Right cardiac atrium (tissue), 5 donors: ENCODE results near the gene SNX18. TPM values are rescaled to one million over a fixed set of nuclear protein-coding genes. Genes with fewer than 3 reads are reported as not detected.
A peak's percentile ranks its signal among the peaks of the same experiment; 100 is the strongest.
"Not testable (repeated sequence)": the region's sequence is repeated elsewhere in the genome, so short reads cannot be mapped to it uniquely, and the experiment has no call there.

Source experiments
- ATAC-seq, 2 donors: fragments of 200-7000 bp; cut with Tn5 transposase; one replicate each; pipeline versions ENCODE4 v1.8.0 to v1.9.1; 2020; ENCODE audit warnings: moderate library complexity in 2 of 2, mild to moderate bottlenecking in 1 of 2
- DNase-seq, 3 donors: peaks; one replicate each; pipeline ENCODE4 v3.0.0-alpha.2; 2020
- H3K27ac ChIP-seq: one replicate; pipeline ENCODE4 v1.5.1; 2013; ENCODE audit warnings: mild to moderate bottlenecking, low read length, control low read depth, moderate library complexity
- H3K27me3 ChIP-seq: one replicate; pipeline ENCODE4 v1.6.1; 2013; ENCODE audit not compliant: control insufficient read depth, insufficient read depth
- H3K4me1 ChIP-seq: one replicate; pipeline ENCODE4 v1.6.1; 2013; ENCODE audit warnings: low read length; ENCODE audit not compliant: control insufficient read depth, insufficient read depth
- H3K4me3 ChIP-seq: one replicate; pipeline ENCODE4 v1.5.1; 2013; ENCODE audit warnings: low read length, control low read depth
- H3K9me3 ChIP-seq: one replicate; pipeline ENCODE4 v1.6.1; 2013; ENCODE audit warnings: low read length; ENCODE audit not compliant: control insufficient read depth
- WGBS: extraction: QIAGEN DNeasy Blood & Tissue Kit; methylation state at CpG from one replicate; pipeline ENCODE4 v1.1.7; 2013; 5-methylcytosine and 5-hydroxymethylcytosine counted together
- intact Hi-C, 4 donors: fragments of 100-400 bp; cut with DNase I; formaldehyde crosslinking; loops; one replicate each; pipeline versions ENCODE4 v1.11.0 to v1.14.0; 2022 to 2023
- long read RNA-seq, 4 donors: library from polyadenylated mRNA; unstranded; transcript quantifications; one replicate each; pipeline ENCODE4 v2.0.0, GENCODE V29; 2020 to 2021
- polyA plus RNA-seq: library from polyadenylated mRNA; stranded (reverse); fragments of 200-250 nt; gene quantifications from one replicate; pipeline ENCODE4 v1.2.3, GENCODE V29; 2013
- total RNA-seq, 4 donors: library from RNA; stranded (reverse); fragmentation: NEBNext Ultra II Directional; extraction: Animal tissue kit (Norgen Biotek cat#: 25700); gene quantifications; one replicate each; pipeline ENCODE4 v1.2.1, GENCODE V29; 2021
- donor health status: healthy with polysubstance abuse.
- donor health status: DM: no; HTN: yes; CAD: no.
- donor health status: DM: no; HTN: no; CAD: no.
- donor health status: DM: no; HTN: yes; CAD: no; lungs with severe emphysema.
- donor health status: DM: yes; HTN: yes; CAD: no.

Gene SNX18
- 10 to 100 TPM; 12.0 to 14.0 (median 12.8) TPM for total RNA-seq
- 3.8 TPM for polyA plus RNA-seq
- long read RNA-seq, donor 1, full-length matches to known transcripts: 13 of 17 reads
- long read RNA-seq, donor 1, partial matches to known transcripts: 0 of 17 reads
- long read RNA-seq, donor 1, other reads (novel, unspliced or antisense): 4 of 17 reads
- long read RNA-seq, donor 2, full-length matches to known transcripts: 4 of 4 reads
- long read RNA-seq, donor 2, partial matches to known transcripts: 0 of 4 reads
- long read RNA-seq, donor 2, other reads (novel, unspliced or antisense): 0 of 4 reads
- long read RNA-seq, donor 3, full-length matches to known transcripts: 6 of 7 reads
- long read RNA-seq, donor 3, partial matches to known transcripts: 0 of 7 reads
- long read RNA-seq, donor 3, other reads (novel, unspliced or antisense): 1 of 7 reads
- long read RNA-seq, donor 4, full-length matches to known transcripts: 5 of 6 reads
- long read RNA-seq, donor 4, partial matches to known transcripts: 0 of 6 reads
- long read RNA-seq, donor 4, other reads (novel, unspliced or antisense): 1 of 6 reads

GRCh38 chr5:54517512-54518145 is at the start of gene SNX18:
Gene SNX18 (plus strand): TSS chr5:54517759. CDS start chr5:54517953, 194 bp downstream.
- H3K27me3 ChIP-seq: no peaks in the 10 kb centered on the region
- ATAC-seq (peak; percentile 95 to 96), DNase-seq (peak; percentile 94 to 97 (median 97))
- no peaks in the 10 kb centered on the region for H3K9me3 ChIP-seq
- WGBS: under 1% methylated on average over 88 of the region's 88 CpGs
- peak within 1 kb of the TSS; percentile 81 for H3K4me3 ChIP-seq
- intact Hi-C loops: loop anchor here (1.0 to 10.0 kb wide), 4 partner anchors 247 to 350 kb away; no protein-coding TSS in a partner anchor
- H3K27ac ChIP-seq: peak within 1 kb of the TSS; percentile 70
- H3K4me1 ChIP-seq: peaks cover 5% of the 10 kb centered on the region

GRCh38 chr5:54469622-54470021 is 47.9 kb upstream of the SNX18 start:
- WGBS: 20% methylated on average over 2 of the region's 2 CpGs

GRCh38 chr5:54470128-54470527 is 47.4 kb upstream of the SNX18 start:
- no peak for ATAC-seq
- WGBS: 30% methylated on average over 2 of the region's 2 CpGs

More at GRCh38 chr5:54469622-54470021, 47.9 kb upstream of the SNX18 start:
- intact Hi-C loops: no loop called here
- Histone ChIP-seq H3K27me3 (no peaks in the 10 kb centered on the region), H3K27ac (peak overlapping the region; percentile 72), H3K4me3 (peak overlapping the region; percentile 54), H3K4me1 (peaks cover 2% of the 10 kb centered on the region), H3K9me3 (no peaks in the 10 kb centered on the region)
- ATAC-seq (peak in 1 of 2 donors; percentile 52), DNase-seq (no peak)

GRCh38 chr5:54470677-54471076 is 46.9 kb upstream of the SNX18 start:
- 39% methylated on average over 1 of the region's 1 CpG for WGBS
- peaks cover 2% of the 10 kb centered on the region for H3K4me1 ChIP-seq
- no peak overlapping the region for H3K27ac ChIP-seq
- intact Hi-C loops: no loop called here
- H3K4me3 ChIP-seq: no peak overlapping the region
- no peaks in the 10 kb centered on the region for H3K9me3 ChIP-seq
- DNase-seq: no peak
- no peaks in the 10 kb centered on the region for H3K27me3 ChIP-seq
- ATAC-seq: peak; percentile 35 to 56

More at GRCh38 chr5:54470128-54470527, 47.4 kb upstream of the SNX18 start:
- H3K9me3 ChIP-seq: no peaks in the 10 kb centered on the region
- H3K4me3 ChIP-seq: peak overlapping the region; percentile 54
- intact Hi-C loops: no loop called here
- H3K27me3 ChIP-seq: no peaks in the 10 kb centered on the region
- H3K27ac ChIP-seq: no peak overlapping the region
- no peak for DNase-seq
- peaks cover 2% of the 10 kb centered on the region for H3K4me1 ChIP-seq

DNA sequence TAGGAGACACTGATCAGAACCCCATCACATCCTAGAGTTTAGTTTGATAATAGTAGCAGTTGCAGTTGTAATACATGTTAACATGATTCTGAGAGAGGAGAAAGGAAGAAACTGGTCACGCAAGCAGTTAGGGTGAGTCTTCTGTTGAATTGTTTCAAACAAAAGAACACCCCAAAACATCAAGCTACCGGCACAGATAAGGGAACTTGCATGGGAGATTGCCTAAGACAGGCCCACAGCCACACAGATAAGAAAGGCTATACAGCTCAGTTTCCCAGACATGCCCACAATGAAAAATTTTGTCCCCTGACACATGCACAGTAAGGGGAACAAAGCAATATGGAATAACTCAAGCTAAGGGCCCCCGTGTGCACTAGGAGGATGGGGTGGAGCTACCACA is 46.2 kb upstream of the SNX18 start:
- ATAC-seq (no peak), DNase-seq (no peak)
- peaks cover 2% of the 10 kb centered on the region for H3K4me1 ChIP-seq
- intact Hi-C loops: no loop called here
- no peak overlapping the region for H3K4me3 ChIP-seq
- no peaks in the 10 kb centered on the region for H3K27me3 ChIP-seq
- WGBS: 55% methylated on average over 3 of the region's 3 CpGs
- H3K9me3 ChIP-seq: no peaks in the 10 kb centered on the region
- H3K27ac ChIP-seq: no peak overlapping the region

GRCh38 chr5:54476682-54477081 is 40.9 kb upstream of the SNX18 start:
- no peaks in the 10 kb centered on the region for H3K9me3 ChIP-seq
- intact Hi-C loops: no loop called here
- H3K27me3 ChIP-seq: no peaks in the 10 kb centered on the region
- ATAC-seq (no peak), DNase-seq (no peak)
- H3K4me1 ChIP-seq: no peaks in the 10 kb centered on the region
- no peak overlapping the region for H3K27ac ChIP-seq
- H3K4me3 ChIP-seq: no peak overlapping the region
- WGBS: 78% methylated on average over 2 of the region's 2 CpGs

DNA sequence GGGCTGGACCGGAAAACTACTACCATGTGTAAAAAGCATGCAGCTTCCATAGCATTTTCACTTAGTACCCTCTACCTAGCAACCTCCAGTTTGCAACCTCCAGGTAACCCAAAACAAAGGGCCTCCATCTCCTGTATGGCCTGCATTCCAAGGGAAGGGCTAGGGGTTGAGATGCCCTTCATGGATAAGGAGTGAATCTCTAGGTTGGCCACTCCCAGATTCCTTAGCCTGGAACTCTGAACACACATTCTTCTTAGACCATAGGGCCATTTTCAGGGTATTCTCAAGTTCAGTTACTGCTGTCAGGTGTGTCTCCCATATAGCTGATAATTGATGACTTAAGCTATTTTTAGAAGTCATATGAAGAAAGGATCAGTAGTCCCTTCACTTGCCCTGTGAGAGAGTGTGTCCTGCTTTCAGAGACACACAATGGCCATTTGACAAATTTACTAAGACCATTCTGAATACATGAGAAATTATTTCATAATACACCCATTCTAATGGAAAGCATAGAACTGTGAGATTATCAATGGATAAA is 39.5 kb upstream of the SNX18 start:
- Histone ChIP-seq H3K9me3 (no peaks in the 10 kb centered on the region), H3K27me3 (no peaks in the 10 kb centered on the region), H3K27ac (no peak overlapping the region), H3K4me3 (no peak overlapping the region), H3K4me1 (no peaks in the 10 kb centered on the region)
- DNase-seq: no peak
- WGBS: 94% methylated on average over 1 of the region's 1 CpG
- ATAC-seq: no peak
- intact Hi-C loops: no loop called here

DNA sequence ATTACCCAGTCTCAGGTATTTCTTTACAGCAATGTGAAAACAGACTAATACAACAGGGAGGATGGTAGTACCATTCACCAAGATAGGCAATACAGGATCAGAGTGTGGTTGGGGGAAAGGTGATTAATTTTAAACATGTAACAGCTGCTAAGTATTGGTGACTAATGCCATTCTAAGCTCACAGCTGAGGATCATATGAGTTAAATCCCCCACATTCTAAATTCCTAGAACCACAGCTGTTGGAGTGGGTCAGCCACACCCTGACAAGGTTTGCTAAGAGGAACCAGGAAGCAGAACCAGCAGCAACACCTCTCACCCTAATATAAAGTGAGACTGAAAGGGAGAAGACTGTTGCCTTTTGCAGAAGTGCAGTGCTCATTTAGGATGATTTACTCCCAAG is 37.3 kb upstream of the SNX18 start:
- no peak overlapping the region for H3K4me3 ChIP-seq
- H3K9me3 ChIP-seq: no peaks in the 10 kb centered on the region
- no peak for ATAC-seq
- intact Hi-C loops: loop anchor here in 1 of 4 donors (10.0 kb wide), 1 partner anchor 45 kb away; no protein-coding TSS in a partner anchor
- H3K27me3 ChIP-seq: no peaks in the 10 kb centered on the region
- no peak for DNase-seq
- no peaks in the 10 kb centered on the region for H3K4me1 ChIP-seq
- no peak overlapping the region for H3K27ac ChIP-seq

- Histone ChIP-seq H3K27ac (no peak overlapping the region), H3K9me3 (no peaks in the 10 kb centered on the region), H3K27me3 (no peaks in the 10 kb centered on the region), H3K4me3 (no peak overlapping the region), H3K4me1 (no peaks in the 10 kb centered on the region)
- DNase-seq: no peak
- ATAC-seq: no peak
- intact Hi-C loops: loop anchor here in 1 of 4 donors (10.0 kb wide), 1 partner anchor 50 kb away; no protein-coding TSS in a partner anchor
- WGBS: 83% methylated on average over 5 of the region's 5 CpGs
Observed at GRCh38 chr5:54484219-54484894, 33.2 kb upstream of the SNX18 start.

GRCh38 chr5:54485659-54486058 is 31.9 kb upstream of the SNX18 start:
- ATAC-seq, H3K4me1 ChIP-seq, H3K4me3 ChIP-seq, DNase-seq, H3K27ac ChIP-seq, H3K27me3 ChIP-seq, H3K9me3 ChIP-seq: not testable (repeated sequence)
- intact Hi-C loops: loop anchor here in 1 of 4 donors (5.0 to 10.0 kb wide), 2 partner anchors 51 to 233 kb away; no protein-coding TSS in a partner anchor
